NK-92 (cell line): ENCODE data around the gene WDR36.
A peak's percentile ranks its signal among the peaks of the same experiment; 100 is the strongest.
"Not testable (repeated sequence)": the region's sequence is repeated elsewhere in the genome, so short reads cannot be mapped to it uniquely, and the experiment has no call there.

Source experiments
- DNase-seq: peaks from one replicate; lab custom pipeline; 2025; ENCODE audit not compliant: unreplicated experiment; lab: John Stamatoyannopoulos, UW

The WDR36 gene

DNA sequence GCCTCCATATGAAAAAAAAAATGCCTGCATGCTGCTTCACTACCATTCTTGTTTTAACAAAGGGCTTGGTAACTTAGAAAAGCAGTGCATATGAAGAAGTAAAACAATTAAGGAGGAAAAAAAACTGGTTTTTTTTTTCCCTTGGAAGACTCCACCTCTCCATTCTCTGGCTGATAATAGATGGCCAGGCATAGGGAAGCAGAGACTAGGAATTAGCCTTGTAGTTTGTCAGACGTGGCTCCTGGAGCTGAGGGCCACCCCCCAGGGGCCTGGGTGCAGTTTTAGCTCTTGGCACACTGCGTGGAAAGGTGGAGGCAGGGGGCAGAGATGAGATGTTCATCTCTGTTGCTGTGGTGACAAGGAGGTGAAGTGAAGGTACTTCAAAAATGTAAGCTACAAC, 42.7 kb downstream of the WDR36 start:
- DNase-seq = no peak

DNA sequence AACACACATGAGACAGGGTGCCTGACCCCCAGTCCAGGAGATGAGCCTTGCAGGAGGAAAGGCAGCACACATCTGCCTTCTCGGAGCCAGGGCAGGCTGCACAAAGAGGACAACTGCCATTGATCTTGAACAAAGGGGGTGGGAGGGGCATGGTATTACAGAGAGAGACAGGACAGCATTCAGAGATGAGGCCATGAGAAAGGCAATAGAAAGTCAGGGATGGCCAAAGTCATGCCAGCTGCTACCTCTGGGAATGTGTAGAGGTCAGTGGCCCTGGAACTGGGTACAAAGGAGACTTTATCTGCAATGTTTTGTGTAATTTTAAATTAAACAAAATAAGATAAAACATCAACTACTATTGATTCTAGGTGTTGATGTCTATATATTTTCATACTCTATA, 43.2 kb downstream of the WDR36 start:
- DNase-seq = no peak

DNA sequence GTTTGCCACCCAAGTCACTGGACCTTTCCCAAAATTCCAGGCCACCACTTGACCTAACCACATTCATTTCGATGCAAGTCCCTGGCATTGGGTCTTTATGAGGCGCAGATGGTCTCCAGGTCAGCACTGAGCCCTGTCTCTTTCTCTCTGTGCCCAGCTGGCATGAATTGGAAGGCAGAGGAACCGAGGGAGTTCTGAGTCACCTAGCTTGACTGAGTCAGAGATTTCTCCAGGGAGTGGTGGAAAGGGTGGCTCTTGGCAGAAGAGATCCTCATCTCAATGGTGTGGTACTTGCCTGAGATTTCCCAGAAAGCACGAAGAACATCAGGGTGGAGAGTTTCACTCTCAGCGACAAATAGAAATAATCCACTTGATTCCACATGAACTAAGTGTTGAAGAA, 43.8 kb downstream of the WDR36 start:
- DNase-seq = no peak

DNA sequence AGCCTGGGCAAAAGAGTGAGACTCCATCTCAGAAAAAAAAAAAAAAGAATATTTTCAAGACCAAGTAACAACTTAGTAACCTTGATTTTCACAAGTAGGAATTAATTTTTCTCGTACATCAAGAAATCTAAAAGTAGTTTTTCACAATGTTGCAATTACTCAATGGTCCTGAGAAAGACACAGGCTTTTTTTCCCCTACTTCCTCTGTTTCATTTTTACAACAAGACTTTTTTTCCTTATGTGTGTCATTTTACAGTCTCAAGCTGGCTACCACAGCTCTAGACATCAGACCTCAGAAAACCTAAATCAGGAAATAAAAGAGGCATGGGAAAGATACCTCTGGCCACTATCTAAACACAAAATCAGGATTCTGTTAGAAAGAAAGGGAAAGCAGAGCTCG, 45.9 kb downstream of the WDR36 start:
- DNase-seq = no peak

DNA sequence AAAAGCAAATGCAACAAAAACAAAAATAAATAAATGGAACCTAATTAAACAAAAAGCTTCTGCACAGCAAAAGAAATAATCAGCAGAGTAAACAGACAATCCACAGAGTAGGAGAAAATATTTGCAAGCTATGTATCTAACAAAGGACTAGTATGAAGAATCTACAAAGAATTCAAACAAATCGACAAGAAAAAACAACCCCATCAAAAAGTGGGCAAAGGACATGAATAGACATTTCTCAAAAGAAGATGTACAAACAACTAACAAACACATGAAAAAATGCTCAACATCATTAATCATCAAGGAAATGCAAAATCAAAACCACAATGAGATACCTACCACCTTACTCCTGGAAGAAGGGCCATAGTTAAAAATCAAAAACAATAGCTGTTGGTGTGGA, 49.3 kb downstream of the WDR36 start:
- DNase-seq = not testable (repeated sequence)

DNA sequence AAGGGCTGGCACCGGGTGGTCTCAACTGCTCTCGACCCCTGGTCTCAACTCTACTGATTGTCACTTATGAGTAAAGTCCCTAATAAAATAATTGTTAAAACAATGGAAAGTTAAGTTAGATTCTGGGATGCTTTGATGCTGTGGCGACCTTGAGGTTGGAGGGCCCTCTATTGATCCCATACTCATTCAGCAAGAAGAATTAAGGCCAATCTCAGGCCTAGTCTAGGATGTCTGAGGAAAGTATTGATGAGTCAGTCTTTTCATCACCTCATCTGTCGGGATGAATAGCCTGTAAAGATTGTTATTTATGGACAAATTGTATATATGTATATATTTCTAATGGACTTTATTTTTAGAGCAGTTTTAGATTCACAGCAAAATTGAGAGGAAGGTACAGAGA, 50.8 kb downstream of the WDR36 start:
- DNase-seq = no peak

DNA sequence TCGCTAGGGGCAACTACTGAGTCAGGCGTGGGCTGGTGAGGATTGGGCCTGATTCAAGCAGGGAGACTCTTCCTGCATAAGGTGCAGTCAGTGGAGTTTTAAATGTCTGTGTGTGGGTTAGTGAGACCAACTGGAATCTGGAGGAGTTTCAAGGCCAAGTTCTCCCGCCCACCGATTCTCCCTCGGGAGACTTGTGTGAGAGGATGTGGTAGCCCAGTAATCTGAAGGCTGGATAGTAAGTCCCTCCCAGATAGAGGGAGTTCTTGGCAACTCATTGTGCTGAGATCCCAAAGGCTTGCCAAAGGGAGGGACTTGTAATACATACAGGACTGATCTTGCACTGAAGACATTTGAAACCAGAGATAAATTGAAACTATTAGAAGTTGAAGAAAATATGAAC, 51.8 kb downstream of the WDR36 start:
- no peak for DNase-seq

DNA sequence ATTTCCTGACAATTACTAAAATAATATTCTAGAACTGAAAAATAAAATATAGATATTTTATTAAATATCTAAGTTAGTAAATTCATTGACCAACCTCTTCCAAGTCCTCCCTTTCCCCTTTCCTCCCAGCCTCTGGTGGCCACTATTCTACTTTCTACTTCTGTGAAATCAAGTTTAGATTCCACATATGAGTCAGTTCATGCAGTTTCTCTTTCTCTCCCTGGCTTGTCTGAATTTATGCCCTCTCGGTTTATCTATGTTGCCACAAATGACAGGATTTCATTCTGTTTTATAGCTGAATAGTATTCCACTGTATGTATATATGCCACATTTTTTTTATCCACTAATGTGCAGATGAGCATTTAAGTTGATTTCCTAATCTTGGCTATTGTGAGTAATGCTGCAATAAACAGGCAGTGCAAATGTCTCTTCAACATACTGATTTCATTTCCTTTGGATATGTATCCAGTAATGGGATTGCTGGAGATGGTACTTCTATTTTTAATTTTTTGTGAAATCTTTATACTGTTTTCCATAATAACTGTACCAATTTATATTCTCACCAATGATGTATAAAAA, 52.3 kb downstream of the WDR36 start:
- DNase-seq = no peak

DNA sequence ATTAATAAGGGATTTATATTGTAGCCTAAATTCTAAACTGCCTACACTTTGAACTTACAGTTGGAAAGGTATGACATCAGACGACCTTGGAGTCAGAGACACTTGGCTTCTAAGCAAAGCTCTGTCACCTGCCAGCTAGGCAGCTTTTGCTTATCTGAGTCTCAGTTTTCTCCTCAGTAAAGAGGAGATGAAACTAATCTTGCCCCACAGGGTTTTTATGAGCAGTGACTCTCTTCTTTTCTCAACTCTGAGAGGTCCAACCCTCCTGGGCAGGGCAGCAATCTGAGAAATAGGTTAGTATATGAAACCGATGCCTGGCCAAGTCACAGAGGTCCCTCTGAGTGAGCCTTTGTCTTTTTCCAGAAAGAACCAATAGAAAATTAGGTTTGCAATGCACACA, 53.9 kb downstream of the WDR36 start:
- no peak for DNase-seq

DNA sequence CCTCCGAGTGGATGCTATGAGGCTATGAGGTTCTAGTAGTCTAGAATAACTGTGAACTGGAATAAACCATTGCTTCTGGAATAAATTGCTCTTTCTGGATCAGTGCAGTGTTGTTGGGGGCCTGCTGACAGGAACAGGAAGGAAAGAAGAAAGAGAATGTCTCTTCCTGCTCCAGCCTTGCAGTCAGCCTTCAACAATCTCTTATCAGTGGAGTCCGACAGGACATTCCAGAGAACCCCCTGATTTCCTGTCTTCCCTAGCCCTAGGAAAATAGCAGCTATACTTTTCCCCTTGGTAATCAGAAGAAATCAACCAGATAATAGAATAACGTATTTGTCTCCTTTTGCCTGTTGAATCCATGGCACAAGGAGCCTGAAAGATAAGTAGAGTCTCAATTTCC, 55.4 kb downstream of the WDR36 start:
- DNase-seq = no peak

DNA sequence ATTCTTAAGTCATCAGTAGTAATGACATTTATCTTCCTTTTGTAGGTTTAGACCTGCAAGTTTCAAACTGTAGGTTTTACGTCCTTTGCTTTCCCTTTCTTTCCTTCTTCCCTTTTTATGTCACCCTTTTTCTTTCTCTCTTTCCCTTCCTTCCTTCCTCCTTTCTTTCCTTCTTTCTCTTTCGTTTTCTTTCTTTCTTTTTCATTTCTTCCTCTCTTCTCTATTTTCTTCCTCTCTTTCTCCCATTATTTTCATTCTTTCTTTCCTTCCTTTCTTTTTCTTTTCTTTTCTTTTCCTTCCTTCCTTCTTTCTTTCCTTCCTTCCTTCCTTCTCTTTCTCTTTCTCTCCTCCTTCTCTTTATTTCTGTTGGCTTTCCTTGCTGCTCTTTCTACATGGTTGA, 59.9 kb downstream of the WDR36 start:
- no peak for DNase-seq

DNA sequence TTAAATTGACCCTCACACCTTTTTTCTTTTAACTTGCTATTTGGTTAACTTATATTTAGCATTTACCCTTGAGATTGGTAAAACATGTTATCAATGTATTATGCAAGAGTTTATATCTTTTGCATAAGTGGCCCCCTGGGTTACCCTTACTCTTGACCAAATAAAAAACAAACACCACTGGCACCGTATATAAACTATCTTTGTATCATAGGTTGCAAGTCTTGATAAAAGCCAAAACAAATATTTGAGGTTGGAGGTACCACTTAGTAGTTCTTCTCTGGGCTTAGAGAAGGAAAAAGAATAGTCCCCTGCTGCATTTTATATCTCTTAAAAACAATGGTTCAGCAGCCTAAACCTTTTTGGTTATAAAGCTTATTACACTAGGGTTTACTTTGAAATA, 61.3 kb downstream of the WDR36 start:
- DNase-seq = no peak

DNA sequence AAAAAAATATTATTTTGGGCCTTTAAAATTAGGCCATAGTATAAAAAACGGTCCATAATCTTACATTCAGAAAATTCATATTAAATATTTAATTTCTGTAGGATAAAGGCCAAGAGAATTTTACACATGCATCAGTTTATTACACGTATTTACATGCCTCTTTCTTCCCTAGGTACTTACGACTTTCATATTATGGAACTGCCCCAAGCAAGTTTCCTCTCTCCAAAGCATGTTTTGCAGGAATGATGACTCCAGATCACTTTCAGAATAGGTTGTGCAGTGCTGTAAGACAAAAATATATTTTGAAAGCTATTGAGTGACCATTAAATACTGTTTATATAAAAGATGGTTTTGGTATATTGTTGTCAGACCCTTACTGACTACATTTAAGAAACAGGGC, 61.8 kb downstream of the WDR36 start:
- no peak for DNase-seq

DNA sequence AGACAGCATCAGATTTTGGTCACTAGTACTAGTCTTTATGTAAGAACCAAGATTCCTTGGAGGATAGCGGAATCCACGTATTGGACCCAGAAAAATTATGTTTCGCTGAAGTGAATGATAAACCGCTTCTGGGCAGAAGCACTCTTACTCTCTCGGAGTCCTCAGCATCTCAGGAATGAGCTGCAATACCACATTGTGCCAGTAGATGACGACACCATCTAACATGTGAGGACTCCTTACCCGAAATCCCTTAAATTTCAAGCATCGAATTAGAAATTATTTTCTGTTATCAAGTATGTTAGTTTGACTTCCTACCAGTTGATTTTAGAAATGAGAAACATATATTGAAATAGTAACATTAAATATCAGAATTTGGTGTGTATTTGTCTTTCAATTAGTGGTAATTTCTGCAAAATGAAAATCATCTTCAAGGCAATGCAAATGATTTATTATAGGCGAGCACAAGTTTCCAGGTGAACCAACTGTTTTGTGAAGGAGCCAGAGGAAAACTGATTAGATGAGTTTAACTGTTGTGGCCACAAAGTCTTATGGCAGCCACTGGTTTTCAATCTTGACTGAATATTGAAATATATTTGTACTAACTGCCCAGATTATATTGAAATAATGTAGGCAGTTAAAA, 66.1 kb downstream of the WDR36 start:
- peak; percentile 7 for DNase-seq

DNA sequence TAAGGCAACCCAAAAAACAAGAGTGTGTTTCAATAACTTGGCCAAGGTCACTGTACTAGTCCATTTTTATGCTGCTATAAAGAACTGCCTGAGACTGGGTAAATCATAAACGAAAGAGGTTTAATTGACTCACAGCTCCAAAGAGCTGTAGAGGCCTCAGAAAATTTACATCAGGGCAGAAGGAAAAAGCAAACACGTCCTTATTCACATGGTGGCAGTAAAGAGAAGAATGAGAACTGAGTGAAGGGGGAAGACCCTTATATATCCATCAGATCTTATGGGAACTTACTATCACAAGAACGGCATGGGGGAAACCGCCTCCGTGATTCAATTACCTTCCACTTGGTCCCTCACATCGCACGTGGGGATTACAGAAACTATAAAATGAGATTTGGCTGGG, 67.7 kb downstream of the WDR36 start:
- DNase-seq = no peak

DNA sequence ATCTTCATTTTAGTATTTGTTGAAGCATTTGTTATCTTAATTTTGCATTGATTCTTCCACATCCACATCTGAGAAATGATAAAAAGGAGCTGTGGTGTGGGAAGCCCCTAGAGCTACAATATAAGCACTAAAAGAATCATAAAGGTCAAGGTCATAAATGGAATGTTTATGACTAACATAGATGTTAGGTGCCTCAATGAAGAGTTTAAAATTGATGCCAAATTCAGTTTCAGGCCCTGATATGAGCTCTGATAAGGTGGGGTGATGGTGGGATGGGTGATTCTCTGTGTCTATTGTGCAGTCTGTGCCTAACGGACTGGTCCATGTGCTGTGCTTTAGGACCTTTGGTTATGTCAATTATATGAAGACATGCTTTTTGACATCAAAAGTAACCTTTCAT, 70.9 kb downstream of the WDR36 start:
- DNase-seq = no peak

DNA sequence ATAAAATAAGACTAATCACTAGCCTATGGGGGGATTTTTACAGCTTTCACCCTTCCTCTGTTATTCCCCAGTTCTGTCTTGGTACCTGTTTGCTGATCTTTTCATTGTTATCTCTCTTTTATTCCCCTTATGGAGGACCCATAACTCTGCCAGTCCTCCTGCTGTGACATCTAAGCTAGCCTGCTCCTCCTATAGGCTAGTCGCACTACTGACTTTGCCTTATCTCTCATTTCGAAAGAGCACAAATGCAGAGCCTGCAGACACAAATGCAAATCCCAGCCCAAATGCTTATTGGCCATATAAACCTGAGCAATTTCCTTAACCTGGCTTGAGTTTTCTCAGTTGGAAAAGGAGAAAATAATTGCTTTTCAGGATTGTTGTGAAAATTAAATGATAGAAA, 72.9 kb downstream of the WDR36 start:
- no peak for DNase-seq

DNA sequence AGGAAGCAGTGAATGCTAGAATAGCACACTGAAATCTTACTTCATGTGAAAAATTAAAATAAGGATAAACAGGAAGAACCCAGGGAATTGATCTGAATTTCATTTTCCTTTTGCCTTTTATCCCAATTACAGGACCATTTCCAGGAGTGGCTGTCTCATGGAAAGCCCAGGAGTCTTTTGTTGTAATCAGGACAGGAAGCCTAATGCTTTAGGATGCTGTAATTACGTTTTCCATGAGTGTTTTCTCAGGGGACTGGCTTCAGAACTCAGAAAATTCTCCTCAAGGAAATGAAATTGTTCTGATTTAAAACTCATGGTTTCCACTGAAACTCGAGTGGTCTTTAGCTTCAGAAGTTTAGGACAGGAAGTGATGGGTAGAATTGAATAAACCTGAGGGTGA, 75.4 kb downstream of the WDR36 start:
- DNase-seq = no peak

DNA sequence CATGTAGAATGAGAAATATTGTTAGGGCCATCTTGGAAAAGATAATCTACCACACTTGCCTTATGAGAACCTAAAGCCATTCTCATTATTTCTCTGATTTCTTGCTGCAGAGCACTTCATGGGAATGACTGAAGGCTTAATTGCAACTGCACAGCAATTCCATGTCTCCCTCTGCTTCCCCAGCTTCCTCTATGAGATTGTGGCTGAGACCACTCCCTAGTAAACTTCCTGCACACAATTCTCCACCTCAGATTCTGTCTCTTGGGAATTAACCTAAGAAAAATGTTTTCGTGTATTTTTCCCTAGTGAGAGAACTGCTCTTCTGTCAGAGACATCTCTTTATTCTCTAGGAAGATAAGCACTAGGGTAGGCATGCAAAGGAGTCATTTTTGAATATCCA, 76.5 kb downstream of the WDR36 start:
- no peak for DNase-seq

DNA sequence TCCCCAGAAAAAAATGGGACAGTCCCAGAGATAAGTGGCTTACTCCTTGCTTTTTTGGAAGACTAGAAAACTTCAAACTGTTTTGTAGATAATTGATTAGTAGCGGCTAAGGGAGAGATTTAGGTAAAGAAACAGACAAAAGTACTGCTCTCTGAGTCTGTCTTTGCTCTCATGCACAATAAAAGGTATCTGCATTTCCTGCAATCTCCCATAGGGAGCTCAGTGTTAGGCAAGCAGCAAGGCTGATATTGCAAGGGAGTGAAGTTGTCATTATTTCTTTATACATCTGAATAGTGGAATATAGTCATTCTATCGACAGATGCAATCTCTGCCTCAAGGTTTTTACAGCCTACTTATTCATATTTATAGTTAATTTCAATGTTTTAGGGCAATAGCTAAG, 77.1 kb downstream of the WDR36 start:
- no peak for DNase-seq

DNA sequence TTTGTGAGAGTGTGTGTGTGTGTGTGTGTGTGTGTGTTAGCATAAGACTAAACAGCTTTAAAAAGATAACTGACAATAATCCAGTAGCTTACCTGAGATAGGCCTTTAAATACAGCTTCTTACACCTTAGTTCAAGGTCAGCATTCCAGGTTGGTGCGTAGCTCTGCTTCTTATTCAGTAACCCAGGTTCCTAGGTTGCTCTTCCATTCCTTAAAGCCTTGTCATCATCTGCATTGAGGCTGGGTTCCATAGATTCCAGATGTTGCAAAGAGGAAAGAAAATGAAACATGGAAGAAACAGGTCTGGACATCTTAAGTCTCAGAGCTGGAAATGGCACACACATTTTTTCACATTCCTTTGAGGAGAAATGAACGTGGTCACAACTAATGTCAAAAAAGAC, 78.1 kb downstream of the WDR36 start:
- DNase-seq = no peak

DNA sequence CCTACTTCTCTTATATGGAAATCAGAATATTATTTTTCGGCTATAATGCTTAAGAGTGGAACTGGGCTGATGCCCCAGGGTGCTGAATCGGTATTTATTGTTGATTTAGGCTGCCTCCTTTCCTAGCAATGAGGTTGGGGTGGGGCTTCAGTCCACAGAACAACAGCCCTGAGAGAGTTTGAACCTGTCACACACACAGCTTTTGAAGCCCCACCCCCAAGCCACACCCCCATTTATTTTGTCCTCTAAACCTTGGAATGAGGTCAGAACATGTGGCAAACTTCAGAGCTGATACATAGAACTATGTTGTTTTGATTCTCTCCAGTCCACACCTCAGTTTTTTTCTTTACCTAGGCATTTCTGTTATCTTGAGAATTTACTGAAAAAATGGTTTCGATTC, 80.4 kb downstream of the WDR36 start:
- no peak for DNase-seq

DNA sequence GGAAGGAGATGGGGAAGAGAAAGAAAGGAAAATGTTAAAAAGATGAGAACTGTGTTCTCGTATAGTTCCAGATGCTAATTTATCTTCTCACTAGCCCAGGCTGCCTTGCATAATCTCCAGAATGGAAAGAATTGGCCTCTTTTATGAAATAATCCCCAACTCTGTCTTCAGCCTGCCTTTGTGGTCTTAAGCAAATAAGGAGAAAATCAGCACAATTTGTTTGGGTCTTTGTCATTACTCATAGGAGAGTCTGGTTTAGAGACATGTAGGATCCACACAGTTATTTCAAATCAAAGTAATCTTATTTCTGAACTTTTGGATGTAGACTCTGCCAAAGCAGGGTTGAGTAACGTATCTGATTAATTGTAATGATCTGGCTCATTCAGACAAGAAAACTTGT, 81.3 kb downstream of the WDR36 start:
- no peak for DNase-seq
